PC-9 (cell line): ENCODE results near the gene PRDX3. TPM values are rescaled to one million over a fixed set of nuclear protein-coding genes. Genes with fewer than 3 reads are reported as not detected.

Experiments
- BruUV-seq: library from RNA; stranded (reverse); fragments of 400-500 nt; replicated peaks from 2 replicates; lab custom pipeline; 2021; lab: Mats Ljungman, UMichigan
- CTCF ChIA-PET: fragments of 300-600 bp; sonication (Branson Sonifier 250); formaldehyde crosslinking; loops from one replicate; lab custom pipeline; 2022; ENCODE audit warnings: antibody characterized with exemption; lab: Charles Lee
- POLR2A ChIA-PET: fragments of 300-600 bp; sonication (Branson Sonifier 250); formaldehyde crosslinking; loops from one replicate; lab custom pipeline; 2022; ENCODE audit warnings: antibody characterized with exemption; ENCODE audit not compliant: unreplicated experiment; lab: Charles Lee
- DNase-seq, 2 experiments: peaks; one replicate each; pipeline versions ENCODE4 v3.0.0 to v3.0.0-alpha.2; 2015 to 2022; ENCODE audit warnings: mixed read lengths in 1 of 2
- H2AFZ ChIP-seq: fragments of 200-600 bp; sonication (generic); 2 replicates; pipeline ENCODE4 v1.8.1; 2017; ENCODE audit warnings: antibody characterized with exemption
- H3F3A ChIP-seq: fragments of 200-600 bp; sonication (generic); 2 replicates; pipeline ENCODE4 v1.8.1; 2017; ENCODE audit warnings: antibody characterized with exemption, mild to moderate bottlenecking, low read depth; ENCODE audit not compliant: insufficient read depth
- H3K27ac ChIP-seq: fragments of 200-600 bp; sonication (generic); 2 replicates; pipeline ENCODE4 v1.6.1; 2016; ENCODE audit warnings: mixed run types
- H3K27me3 ChIP-seq: fragments of 200-600 bp; sonication (generic); 2 replicates; pipeline ENCODE4 v1.6.1; 2016; ENCODE audit warnings: low read depth, mixed run types; ENCODE audit not compliant: insufficient read depth
- H3K36me3 ChIP-seq: fragments of 200-600 bp; sonication (generic); 2 replicates; pipeline ENCODE4 v1.6.1; 2016; ENCODE audit warnings: low read depth, mixed run types
- H3K4me1 ChIP-seq: fragments of 200-600 bp; sonication (generic); replicated peaks from 2 replicates; pipeline ENCODE4 v1.6.1; 2016; ENCODE audit warnings: mixed run types; ENCODE audit not compliant: insufficient read depth
- H3K4me2 ChIP-seq: fragments of 200-600 bp; sonication (generic); 2 replicates; pipeline ENCODE4 v1.6.1; 2017; ENCODE audit warnings: mixed run types
- H3K4me3 ChIP-seq: fragments of 200-600 bp; sonication (generic); 2 replicates; pipeline ENCODE4 v1.6.1; 2016; ENCODE audit warnings: mixed run types
- H3K79me2 ChIP-seq: fragments of 200-600 bp; sonication (generic); 2 replicates; pipeline ENCODE4 v1.6.1; 2017; ENCODE audit warnings: low read depth, mixed run types
- H3K9me2 ChIP-seq: fragments of 200-600 bp; sonication (generic); 2 replicates; pipeline ENCODE4 v1.8.1; 2017; ENCODE audit warnings: mild to moderate bottlenecking; ENCODE audit not compliant: insufficient read depth
- H3K9me3 ChIP-seq: fragments of 200-600 bp; sonication (generic); 2 replicates; pipeline ENCODE4 v1.8.1; 2016; ENCODE audit warnings: low read depth; ENCODE audit not compliant: insufficient read depth
- H4K20me1 ChIP-seq: fragments of 200-600 bp; sonication (generic); 2 replicates; pipeline ENCODE4 v1.8.1; 2017; ENCODE audit not compliant: insufficient read depth
- EZH2 ChIP-seq: fragments of 200-600 bp; sonication (generic); IDR thresholded peaks from 2 replicates; pipeline ENCODE4 v1.8.0; 2017; ENCODE audit warnings: antibody characterized with exemption, low read depth
- intact Hi-C: fragments of 100-400 bp; cut with micrococcal nuclease; formaldehyde crosslinking; loops from one replicate; pipeline ENCODE4 v1.10.0; 2022; ENCODE audit not compliant: unreplicated experiment
- total RNA-seq: library from RNA; stranded (reverse); gene quantifications from 2 replicates; pipeline ENCODE4 v1.2.3, GENCODE V29; 2021
- TF ChIP-seq, protein P1 (sequence below): fragments of 200-600 bp; sonication (generic); conservative IDR thresholded peaks from 2 replicates; pipeline ENCODE4 v1.6.1; 2017; ENCODE audit warnings: mixed run types, antibody characterized with exemption, mild to moderate bottlenecking, moderate library complexity

PRDX3 gene
- total RNA-seq, 1 experiment from 2014 or later, result 144 TPM

DNA sequence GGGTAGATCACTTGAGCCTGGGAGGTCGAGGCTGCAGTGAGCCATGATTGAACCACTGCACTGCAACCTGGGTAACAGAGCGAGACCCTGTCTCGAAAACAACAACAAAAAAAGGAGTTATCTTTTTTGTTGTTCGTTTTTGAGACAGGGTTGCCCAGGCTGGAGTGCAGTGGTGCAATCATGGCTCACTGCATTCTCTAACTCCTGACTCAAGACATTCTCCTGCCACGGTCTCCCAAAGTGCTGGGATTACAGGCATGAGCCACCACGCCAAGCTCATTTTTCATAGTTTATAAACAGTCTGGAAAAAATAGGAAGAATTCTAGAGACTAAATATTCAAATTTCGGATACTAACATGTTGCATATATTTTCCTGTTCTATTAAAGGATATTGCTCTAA is 42.5 kb downstream of the PRDX3 start:
- BruUV-seq, result no TSS peak
- POLR2A ChIA-PET, result interaction anchor here (0.6 to 0.7 kb wide), 2 partner anchors 81 to 111 kb away, joined by 3 read pairs; no protein-coding TSS in a partner anchor
- no peak for TF ChIP-seq EZH2
- TF ChIP-seq, protein P1, sequence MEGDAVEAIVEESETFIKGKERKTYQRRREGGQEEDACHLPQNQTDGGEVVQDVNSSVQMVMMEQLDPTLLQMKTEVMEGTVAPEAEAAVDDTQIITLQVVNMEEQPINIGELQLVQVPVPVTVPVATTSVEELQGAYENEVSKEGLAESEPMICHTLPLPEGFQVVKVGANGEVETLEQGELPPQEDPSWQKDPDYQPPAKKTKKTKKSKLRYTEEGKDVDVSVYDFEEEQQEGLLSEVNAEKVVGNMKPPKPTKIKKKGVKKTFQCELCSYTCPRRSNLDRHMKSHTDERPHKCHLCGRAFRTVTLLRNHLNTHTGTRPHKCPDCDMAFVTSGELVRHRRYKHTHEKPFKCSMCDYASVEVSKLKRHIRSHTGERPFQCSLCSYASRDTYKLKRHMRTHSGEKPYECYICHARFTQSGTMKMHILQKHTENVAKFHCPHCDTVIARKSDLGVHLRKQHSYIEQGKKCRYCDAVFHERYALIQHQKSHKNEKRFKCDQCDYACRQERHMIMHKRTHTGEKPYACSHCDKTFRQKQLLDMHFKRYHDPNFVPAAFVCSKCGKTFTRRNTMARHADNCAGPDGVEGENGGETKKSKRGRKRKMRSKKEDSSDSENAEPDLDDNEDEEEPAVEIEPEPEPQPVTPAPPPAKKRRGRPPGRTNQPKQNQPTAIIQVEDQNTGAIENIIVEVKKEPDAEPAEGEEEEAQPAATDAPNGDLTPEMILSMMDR, result no peak

DNA sequence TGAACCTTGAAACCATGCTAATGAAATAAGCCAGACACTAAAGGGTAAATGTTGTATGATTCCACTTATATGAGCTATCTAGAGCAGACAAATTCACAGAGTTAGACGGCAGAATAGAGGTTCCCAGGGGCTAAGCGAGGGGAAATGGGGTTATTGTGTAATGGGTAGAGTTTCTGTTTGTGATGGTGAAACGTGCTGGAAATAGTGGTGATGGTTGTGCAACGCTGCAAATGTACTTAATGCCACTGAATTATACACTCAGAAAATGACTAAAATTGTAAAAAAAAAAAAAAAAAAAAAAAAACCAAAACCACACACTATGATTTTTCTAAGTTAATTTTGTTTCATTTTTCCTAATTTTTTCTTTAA is 43.1 kb downstream of the PRDX3 start:
- no peaks in the 10 kb centered on the region for H3F3A ChIP-seq
- H3K4me1 ChIP-seq, result no peaks in the 10 kb centered on the region
- H3K27ac ChIP-seq, result no peak overlapping the region
- no peaks in the 10 kb centered on the region for H3K36me3 ChIP-seq
- H4K20me1 ChIP-seq, result no peaks in the 10 kb centered on the region
- ChIA-PET CTCF (no interaction called here), POLR2A (interaction anchor here (0.7 kb wide), 1 partner anchor 110 kb away, joined by 3 read pairs; no protein-coding TSS in a partner anchor)
- no peaks in the 10 kb centered on the region for H3K79me2 ChIP-seq
- no peaks in the 10 kb centered on the region for H3K27me3 ChIP-seq
- no peaks in the 10 kb centered on the region for H3K9me3 ChIP-seq
- intact Hi-C loops, result loop anchor here (10.0 kb wide), 1 partner anchor 1199 kb away; no protein-coding TSS in a partner anchor
- no peak overlapping the region for H2AFZ ChIP-seq
- no TSS peak for BruUV-seq
- no peak overlapping the region for H3K4me2 ChIP-seq
- no peak overlapping the region for H3K4me3 ChIP-seq
- DNase-seq, result no peak
- TF ChIP-seq, protein P1, result no peak
- no peak for TF ChIP-seq EZH2
- H3K9me2 ChIP-seq, result no peaks in the 10 kb centered on the region

More for the DNA sequence above, 42.5 kb downstream of the PRDX3 start:
- H3K4me2 ChIP-seq, result no peak overlapping the region
- H2AFZ ChIP-seq, result no peak overlapping the region
- H3K79me2 ChIP-seq, result no peaks in the 10 kb centered on the region
- H3K4me1 ChIP-seq, result no peaks in the 10 kb centered on the region
- no peak overlapping the region for H3K27ac ChIP-seq
- H3K4me3 ChIP-seq, result no peak overlapping the region
- no peaks in the 10 kb centered on the region for H3F3A ChIP-seq
- H4K20me1 ChIP-seq, result no peaks in the 10 kb centered on the region
- intact Hi-C loops, result loop anchor here (10.0 kb wide), 1 partner anchor 1199 kb away; no protein-coding TSS in a partner anchor
- no peaks in the 10 kb centered on the region for H3K36me3 ChIP-seq
- no peaks in the 10 kb centered on the region for H3K27me3 ChIP-seq
- H3K9me2 ChIP-seq, result no peaks in the 10 kb centered on the region
- CTCF ChIA-PET, result no interaction called here
- H3K9me3 ChIP-seq, result no peaks in the 10 kb centered on the region
- no peak for DNase-seq

DNA sequence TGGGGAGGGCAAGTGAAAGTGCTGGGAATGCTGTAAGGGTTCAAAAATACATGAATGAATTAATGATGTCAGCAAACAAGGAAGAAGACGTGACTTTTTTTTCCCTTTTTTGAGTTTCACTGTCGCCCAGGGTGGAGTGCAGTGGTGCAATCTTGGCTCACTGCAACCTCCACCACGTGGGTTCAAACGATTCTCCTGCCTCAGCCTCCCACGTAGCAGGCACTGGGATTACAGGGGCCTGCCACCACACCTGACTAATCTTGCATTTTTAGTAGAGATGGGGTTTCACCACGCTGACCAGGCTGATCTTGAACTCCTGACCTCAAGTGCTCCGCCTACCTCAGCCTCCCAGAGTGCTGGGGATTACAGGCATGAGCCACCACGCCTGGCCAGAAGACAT is 44.7 kb downstream of the PRDX3 start:
- Histone ChIP-seq H3K9me2 (no peaks in the 10 kb centered on the region), H3F3A (no peaks in the 10 kb centered on the region), H3K36me3 (no peaks in the 10 kb centered on the region), H3K9me3 (no peaks in the 10 kb centered on the region), H3K79me2 (no peaks in the 10 kb centered on the region), H3K4me2 (no peak overlapping the region), H3K4me3 (no peak overlapping the region), H3K4me1 (no peaks in the 10 kb centered on the region), H2AFZ (no peak overlapping the region), H4K20me1 (no peaks in the 10 kb centered on the region), H3K27me3 (no peaks in the 10 kb centered on the region), H3K27ac (no peak overlapping the region)
- BruUV-seq, result no TSS peak
- POLR2A ChIA-PET, result no interaction called here
- CTCF ChIA-PET, result no interaction called here
- intact Hi-C loops, result loop anchor here (10.0 kb wide), 1 partner anchor 1201 kb away; no protein-coding TSS in a partner anchor
- TF ChIP-seq, protein P1, result no peak
- no peak for DNase-seq
